ENCODE data around the gene GMDS. TPM values are rescaled to one million over a fixed set of nuclear protein-coding genes. Genes with fewer than 3 reads are reported as not detected.

GMDS gene
- total RNA-seq, 1 experiment from 2014 or later, result 27.6 TPM

DNA sequence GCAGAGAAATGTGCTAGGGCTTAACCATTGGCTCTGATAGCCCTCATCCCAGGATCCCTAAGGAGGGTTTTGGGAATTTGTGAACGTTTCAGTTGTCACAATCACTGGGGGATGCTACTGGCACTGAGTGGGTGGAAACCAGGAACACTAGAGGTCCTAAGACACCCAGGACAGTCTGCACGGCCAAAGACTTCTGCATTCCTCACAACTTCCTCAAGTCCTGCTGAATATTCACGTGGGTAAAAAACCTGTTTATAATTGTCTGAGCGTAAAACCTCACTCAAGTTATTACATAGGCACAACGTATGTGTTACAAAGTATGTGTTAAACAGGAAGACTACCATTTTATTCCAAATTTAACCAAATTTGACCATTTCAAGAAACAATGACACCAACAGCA is 52.4 kb downstream of the GMDS start:
- no CpG with 5 or more reads among the region's 5 CpGs for WGBS (ENCODE audit: extremely low coverage, insufficient read length, low lambda C conversion rate)
- Mint-ChIP-seq H3K27ac (no peak overlapping the region), H3K4me3 (no peak overlapping the region), H3K36me3 (ENCODE audit: insufficient read depth in 1 of 3, low read depth in 3 of 3) (peaks cover 0 to 2% (median 0%) of the 10 kb centered on the region in 3 experiments; a peak in 2 of 7 replicates), H3K4me1 (peaks cover 16 to 22% of the 10 kb centered on the region in 2 experiments), H3K27me3 (ENCODE audit: low read depth) (no peaks in the 10 kb centered on the region), H3K9me3 (no peaks in the 10 kb centered on the region)
- no peak overlapping the region for H2BK120ac ChIP-seq (ENCODE audit: low read depth, low read length, poor library complexity, severe bottlenecking)
- H3K4ac ChIP-seq (ENCODE audit: low read depth, low read length), result no peak overlapping the region
- no peak overlapping the region for H3K9ac ChIP-seq (ENCODE audit: extremely low read depth, insufficient read length, low read length)
- H4K91ac ChIP-seq (ENCODE audit: insufficient read length, low read depth, low read length), result no peak overlapping the region
- H3K9me3 ChIP-seq (ENCODE audit: control insufficient read depth, low read depth, low read length), result no peaks in the 10 kb centered on the region
- no peak overlapping the region for H3K18ac ChIP-seq (ENCODE audit: insufficient read length, low read depth, low read length)
- H3K56ac ChIP-seq (ENCODE audit: insufficient read length, low read depth, low read length), result no peak overlapping the region
- no peak overlapping the region for H3K23ac ChIP-seq (ENCODE audit: insufficient read length, low read depth, low read length)
- no peaks in the 10 kb centered on the region for H3K27me3 ChIP-seq (ENCODE audit: insufficient read depth, low read length)
- no peak overlapping the region for H2BK5ac ChIP-seq (ENCODE audit: insufficient read length, low read length)
- no peak overlapping the region for H2BK15ac ChIP-seq (ENCODE audit: low read depth, low read length)
- no peak overlapping the region for H3T11ph ChIP-seq (ENCODE audit: low read length)
- H2BK12ac ChIP-seq (ENCODE audit: insufficient read length, low read depth, low read length), result no peak overlapping the region
- H2AFZ ChIP-seq (ENCODE audit: low read length), result no peak overlapping the region
- no peaks in the 10 kb centered on the region for H4K20me1 ChIP-seq (ENCODE audit: control insufficient read depth, insufficient read depth, insufficient read length)
- no peak overlapping the region for H3K27ac ChIP-seq (ENCODE audit: insufficient read length, low read depth, low read length)
- no peak overlapping the region for H4K5ac ChIP-seq (ENCODE audit: insufficient read length, low read depth, low read length)
- H3K4me1 ChIP-seq (ENCODE audit: insufficient read depth, low read length), result no peaks in the 10 kb centered on the region; the same call in 1 of the 2 replicates
- no peaks in the 10 kb centered on the region for H3K79me1 ChIP-seq (ENCODE audit: insufficient read depth, low read depth, low read length, poor library complexity, severe bottlenecking)
- no peak overlapping the region for H3K4me2 ChIP-seq (ENCODE audit: insufficient read depth, insufficient read length, low read length)
- no peak for TF ChIP-seq CTCF (conservative IDR thresholded peaks at IDR 0.05)
- H4K8ac ChIP-seq (replicated peaks; ENCODE audit: insufficient read length, low read depth, low read length), result no peak overlapping the region
- H3K79me2 ChIP-seq (ENCODE audit: insufficient read depth, low read length), result no peaks in the 10 kb centered on the region
- H3K23me2 ChIP-seq (ENCODE audit: insufficient read length, low read depth, low read length, poor library complexity, severe bottlenecking), result peaks cover 5% of the 10 kb centered on the region
- H3K14ac ChIP-seq (ENCODE audit: insufficient read depth, low read length), result no peak overlapping the region
- H2AK5ac ChIP-seq (ENCODE audit: insufficient read length, low read length), result no peak overlapping the region
- H2BK20ac ChIP-seq (ENCODE audit: low read depth, low read length, poor library complexity, severe bottlenecking), result no peak overlapping the region
- DNase-seq, result no peak
